Uterus (tissue), 2 donors: Measurements from ENCODE around the gene FKBP10.

Experiments used
- CTCF ChIP-seq, 4 experiments: fragments of 200-600 bp in 2 of 4; fragments of 450-650 bp in 2 of 4; sonication (generic) in 2 of 4; IDR thresholded peaks; one replicate each; pipeline ENCODE4 v1.5.1; 2016 to 2019; ENCODE audit warnings: antibody characterized with exemption in 4 of 4, mild to moderate bottlenecking in 2 of 4, moderate library complexity in 1 of 4
- POLR2A ChIP-seq, 2 donors: fragments of 450-650 bp; IDR thresholded peaks; one replicate each; pipeline ENCODE4 v1.6.1; 2016; ENCODE audit warnings: antibody characterized with exemption in 2 of 2, mild to moderate bottlenecking in 1 of 2, moderate library complexity in 1 of 2

- TF ChIP-seq POLR2A (IDR thresholded peaks at IDR 0.05) (no peak), CTCF (IDR thresholded peaks at IDR 0.05) (no peak)
Measured at GRCh38 chr17:41768682-41769288, 44.0 kb upstream of the FKBP10 start.
